NT2/D1 (cell line): ENCODE measurements around the gene LIG4.

Experiments
- SUZ12 ChIP-seq: IDR thresholded peaks from 2 replicates; pipeline ENCODE4 v1.6.1; 2011; ENCODE audit not compliant: insufficient read length, insufficient read depth; ENCODE audit errors: extremely low read depth
- ZNF274 ChIP-seq: IDR thresholded peaks from 2 replicates; pipeline ENCODE4 v1.6.1; 2011; ENCODE audit warnings: mild to moderate bottlenecking, low read depth, low read length

- TF ChIP-seq ZNF274: no peak
- no peak for TF ChIP-seq SUZ12
These were observed 20.9 kb downstream of the LIG4 start for GRCh38 chr13:108194435-108194936.
